ENCODE data around the gene DPM2. TPM values are rescaled to one million over a fixed set of nuclear protein-coding genes. Genes with fewer than 3 reads are reported as not detected.

Gene DPM2
- total RNA-seq, 4 donors from 2014 or later: 6.6 to 13.3 (median 8.5) TPM

- intact Hi-C loops (cut with DNase I): no loop called here
- H3K27me3 ChIP-seq: no peaks in the 10 kb centered on the region
- no peaks in the 10 kb centered on the region for H3K9me3 ChIP-seq
- no peak for DNase-seq (ENCODE audit: extremely low spot score)
- TF ChIP-seq POLR2AphosphoS5 (IDR thresholded peaks at IDR 0.05) (no peak), CTCF (IDR thresholded peaks at IDR 0.05) (no peak), POLR2A (IDR thresholded peaks at IDR 0.05; ENCODE audit: low read depth) (no peak), EP300 (IDR thresholded peaks at IDR 0.05) (no peak)
- no peaks in the 10 kb centered on the region for H3K36me3 ChIP-seq
- WGBS: 100% methylated on average over 1 of the region's 2 CpGs
- peak overlapping the region; percentile 91 to 97 (median 96) for H3K27ac ChIP-seq (replicated peaks in 1 of 4)
- H3K4me3 ChIP-seq: no peak overlapping the region
- H3K4me1 ChIP-seq: peaks cover 53 to 79% (median 73%) of the 10 kb centered on the region in 4 donors
Measured at GRCh38 chr9:127961155-127961490, 23.5 kb upstream of the DPM2 start.

DNA sequence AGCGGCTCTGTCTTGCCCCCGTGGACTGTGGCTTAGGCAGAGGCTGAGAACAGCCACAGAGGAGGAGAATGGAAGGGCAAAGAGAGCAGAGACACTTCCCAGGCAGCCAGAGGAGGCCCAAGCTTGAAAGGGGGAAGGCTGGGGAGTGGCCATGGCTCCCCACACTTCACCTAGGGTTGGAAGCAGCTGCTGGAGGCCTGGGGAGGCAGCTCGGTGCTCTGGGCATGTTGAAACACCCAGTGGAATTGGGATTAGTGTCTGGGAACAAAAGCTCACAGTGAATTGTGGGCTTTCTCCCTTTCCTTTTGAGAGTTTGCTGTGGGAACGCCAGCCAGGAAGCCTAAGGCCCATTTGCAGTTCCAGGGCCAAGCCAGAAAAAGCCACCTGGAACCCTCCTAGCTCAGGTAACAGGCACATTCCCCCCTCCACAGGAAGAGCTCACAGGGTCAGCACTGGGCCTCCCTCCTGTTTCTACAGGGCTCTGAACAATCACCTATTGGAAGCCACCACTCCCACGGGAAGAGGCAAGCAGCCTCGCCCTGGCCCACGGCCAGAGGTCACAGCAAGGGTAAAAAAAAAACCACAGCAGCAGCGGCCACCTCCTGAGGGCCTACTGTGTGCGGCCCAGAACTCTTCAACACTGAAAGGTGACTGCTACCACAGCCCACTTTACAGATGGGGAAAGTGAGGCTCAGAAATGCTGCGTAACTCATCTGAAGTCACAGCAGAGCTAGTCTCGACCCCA, 22.9 kb upstream of the DPM2 start:
- no peak overlapping the region for H3K4me3 ChIP-seq
- H3K9me3 ChIP-seq: no peaks in the 10 kb centered on the region
- TF ChIP-seq POLR2AphosphoS5 (IDR thresholded peaks at IDR 0.05) (no peak), POLR2A (IDR thresholded peaks at IDR 0.05; ENCODE audit: low read depth) (no peak), CTCF (IDR thresholded peaks at IDR 0.05) (no peak), EP300 (IDR thresholded peaks at IDR 0.05) (no peak)
- H3K36me3 ChIP-seq: no peaks in the 10 kb centered on the region
- intact Hi-C loops (cut with DNase I): no loop called here
- H3K27ac ChIP-seq (replicated peaks in 1 of 4): peak overlapping the region; percentile 91 to 97 (median 96)
- peaks cover 52 to 79% (median 73%) of the 10 kb centered on the region in 4 donors for H3K4me1 ChIP-seq
- no peak for DNase-seq (ENCODE audit: extremely low spot score)
- 52% methylated on average over 10 of the region's 11 CpGs for WGBS
- H3K27me3 ChIP-seq: no peaks in the 10 kb centered on the region

DNA sequence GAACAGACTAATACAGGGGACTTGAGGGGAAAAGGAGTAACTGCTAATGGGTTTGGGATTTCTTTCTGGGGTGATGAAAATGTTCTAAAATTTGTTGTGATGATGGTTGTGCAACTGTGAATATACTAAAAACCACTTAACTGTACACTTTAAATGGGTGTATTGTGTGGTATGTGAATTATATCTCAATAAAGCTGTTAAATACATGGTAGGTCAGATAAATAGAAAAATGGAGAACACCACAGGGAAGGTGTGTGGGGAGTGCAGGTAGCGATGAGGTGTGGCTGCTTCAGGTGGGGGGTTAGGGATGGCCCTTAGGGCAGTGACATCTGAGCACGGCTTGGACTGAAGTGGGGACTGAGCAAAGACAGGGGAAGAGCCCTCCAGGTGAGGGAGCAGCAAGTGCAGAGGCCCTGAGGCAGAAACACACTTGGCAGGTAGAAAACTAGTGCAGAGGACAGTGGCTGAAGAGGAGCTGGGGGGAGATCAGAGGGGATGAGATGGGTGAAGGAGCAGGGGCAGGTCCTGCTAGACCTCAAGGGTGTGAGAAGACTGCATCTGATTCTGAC, 22.3 kb upstream of the DPM2 start:
- 84% methylated on average over 2 of the region's 2 CpGs for WGBS
- no peak for DNase-seq (ENCODE audit: extremely low spot score)
- Histone ChIP-seq H3K36me3 (no peaks in the 10 kb centered on the region), H3K9me3 (no peaks in the 10 kb centered on the region), H3K27me3 (no peaks in the 10 kb centered on the region), H3K4me3 (no peak overlapping the region), H3K27ac (replicated peaks in 1 of 4) (peak overlapping the region; percentile 91 to 97 (median 96)), H3K4me1 (peaks cover 52 to 79% (median 73%) of the 10 kb centered on the region in 4 donors)
- TF ChIP-seq POLR2AphosphoS5 (IDR thresholded peaks at IDR 0.05) (no peak), POLR2A (IDR thresholded peaks at IDR 0.05; ENCODE audit: low read depth) (no peak), EP300 (IDR thresholded peaks at IDR 0.05) (no peak), CTCF (IDR thresholded peaks at IDR 0.05) (no peak)
- intact Hi-C loops (cut with DNase I): no loop called here

DNA sequence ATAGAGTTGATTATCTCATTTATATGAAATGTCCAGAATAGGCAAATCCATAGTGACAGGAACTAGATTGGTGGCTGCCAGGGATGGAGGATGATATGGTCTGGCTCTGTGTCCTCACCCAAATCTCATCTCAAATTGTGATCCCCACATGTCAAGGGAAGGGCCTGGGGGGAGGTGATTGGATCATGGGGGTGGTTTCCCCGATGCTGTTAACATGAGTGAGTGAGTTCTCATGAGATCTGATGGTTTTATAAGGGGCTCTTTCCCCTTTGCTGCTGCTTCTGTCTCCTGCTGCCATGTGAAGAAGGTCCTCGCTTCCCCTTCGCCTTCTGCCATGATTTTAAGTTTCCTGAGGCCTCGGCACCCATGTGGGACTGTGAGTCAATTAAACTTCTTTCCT, 21.7 kb upstream of the DPM2 start:
- peak overlapping the region; percentile 91 to 97 (median 96) for H3K27ac ChIP-seq (replicated peaks in 1 of 4)
- H3K27me3 ChIP-seq: no peaks in the 10 kb centered on the region
- TF ChIP-seq POLR2AphosphoS5 (IDR thresholded peaks at IDR 0.05) (no peak), POLR2A (IDR thresholded peaks at IDR 0.05; ENCODE audit: low read depth) (no peak), CTCF (IDR thresholded peaks at IDR 0.05) (no peak), EP300 (IDR thresholded peaks at IDR 0.05) (no peak)
- H3K36me3 ChIP-seq: no peaks in the 10 kb centered on the region
- intact Hi-C loops (cut with DNase I): no loop called here
- WGBS: 91% methylated on average over 4 of the region's 4 CpGs
- H3K4me3 ChIP-seq: no peak overlapping the region
- no peaks in the 10 kb centered on the region for H3K9me3 ChIP-seq
- no peak for DNase-seq (ENCODE audit: extremely low spot score)
- peaks cover 52 to 79% (median 73%) of the 10 kb centered on the region in 4 donors for H3K4me1 ChIP-seq
